Nephron progenitor cell (in vitro differentiated cells): Measurements from ENCODE around the gene TBC1D22A.
A peak's percentile ranks its signal among the peaks of the same experiment; 100 is the strongest.

ENCODE experiments used
- DNase-seq: peaks from one replicate; pipeline ENCODE4 v3.0.0; 2021
- H3K27ac Mint-ChIP-seq: 2 replicates; pipeline ENCODE4 v1.8.0; 2021; ENCODE audit warnings: mild to moderate bottlenecking, moderate library complexity, mixed read lengths
- H3K27me3 Mint-ChIP-seq: 2 replicates; pipeline ENCODE4 v1.8.0; 2021; ENCODE audit warnings: mild to moderate bottlenecking, low read depth, mixed read lengths; ENCODE audit not compliant: poor library complexity
- H3K36me3 Mint-ChIP-seq: 2 replicates; pipeline ENCODE4 v1.8.0; 2021; ENCODE audit warnings: low read depth, mixed read lengths
- H3K4me1 Mint-ChIP-seq: 2 replicates; pipeline ENCODE4 v1.8.0; 2021; ENCODE audit warnings: mixed read lengths
- H3K4me3 Mint-ChIP-seq: 2 replicates; pipeline ENCODE4 v1.8.0; 2021; ENCODE audit warnings: mild to moderate bottlenecking, moderate library complexity, mixed read lengths
- H3K9me3 Mint-ChIP-seq: 2 replicates; pipeline ENCODE4 v1.8.0; 2021; ENCODE audit warnings: mild to moderate bottlenecking, moderate library complexity, mixed read lengths
- CTCF ChIP-seq: fragments of 200-600 bp; sonication (generic); IDR thresholded peaks from 2 replicates; pipeline ENCODE4 v1.5.0; 2021; ENCODE audit warnings: antibody characterized with exemption

Gene TBC1D22A

GRCh38 chr22:47050401-47051051 is 288.1 kb downstream of the TBC1D22A start:
- peaks cover 85% of the 10 kb centered on the region for H3K4me1 Mint-ChIP-seq
- peak overlapping the region; percentile 89 for H3K27ac Mint-ChIP-seq
- peaks cover 3% of the 10 kb centered on the region for H3K27me3 Mint-ChIP-seq
- DNase-seq, result no peak
- no peaks in the 10 kb centered on the region for H3K36me3 Mint-ChIP-seq
- H3K9me3 Mint-ChIP-seq, result no peaks in the 10 kb centered on the region
- no peak overlapping the region for H3K4me3 Mint-ChIP-seq
- no peak for TF ChIP-seq CTCF

GRCh38 chr22:47051441-47052071 is 289.1 kb downstream of the TBC1D22A start:
- peak overlapping the region; percentile 96 for H3K27ac Mint-ChIP-seq
- no peak for DNase-seq
- peaks cover 94% of the 10 kb centered on the region for H3K4me1 Mint-ChIP-seq
- peaks cover 3% of the 10 kb centered on the region for H3K27me3 Mint-ChIP-seq
- H3K9me3 Mint-ChIP-seq, result no peaks in the 10 kb centered on the region
- TF ChIP-seq CTCF, result no peak
- H3K36me3 Mint-ChIP-seq, result no peaks in the 10 kb centered on the region
- H3K4me3 Mint-ChIP-seq, result peak overlapping the region; percentile 34

- Mint-ChIP-seq H3K36me3 (no peaks in the 10 kb centered on the region), H3K4me1 (peaks cover 88% of the 10 kb centered on the region), H3K27me3 (peaks cover 3% of the 10 kb centered on the region), H3K27ac (peak overlapping the region; percentile 96), H3K4me3 (no peak overlapping the region), H3K9me3 (no peaks in the 10 kb centered on the region)
- no peak for TF ChIP-seq CTCF
- no peak for DNase-seq
Measured at GRCh38 chr22:47052236-47053012, 290.0 kb downstream of the TBC1D22A start.

GRCh38 chr22:47053013-47053725 is 290.7 kb downstream of the TBC1D22A start:
- DNase-seq, result no peak
- peak overlapping the region; percentile 79 for H3K27ac Mint-ChIP-seq
- peak overlapping the region; percentile 21 for H3K4me3 Mint-ChIP-seq

GRCh38 chr22:47053726-47054141 is 291.3 kb downstream of the TBC1D22A start:
- TF ChIP-seq CTCF, result no peak
- Mint-ChIP-seq H3K36me3 (no peaks in the 10 kb centered on the region), H3K27me3 (peaks cover 3% of the 10 kb centered on the region), H3K27ac (peak overlapping the region; percentile 79), H3K9me3 (no peaks in the 10 kb centered on the region), H3K4me3 (peak overlapping the region; percentile 21), H3K4me1 (peaks cover 76% of the 10 kb centered on the region)
- no peak for DNase-seq

More at GRCh38 chr22:47053013-47053725, 290.7 kb downstream of the TBC1D22A start:
- peaks cover 3% of the 10 kb centered on the region for H3K27me3 Mint-ChIP-seq
- no peak for TF ChIP-seq CTCF
- H3K36me3 Mint-ChIP-seq, result no peaks in the 10 kb centered on the region
- H3K4me1 Mint-ChIP-seq, result peaks cover 82% of the 10 kb centered on the region
- H3K9me3 Mint-ChIP-seq, result no peaks in the 10 kb centered on the region
